Hematopoietic multipotent progenitor cell treated with erythropoietin and hydrocortisone succinate and interleukin-3 and kit ligand, for 15 days (in vitro differentiated cells): ENCODE measurements around the gene MYO16.

Experiments used
- DNase-seq: peaks from one replicate; pipeline ENCODE4 v3.0.0-alpha.2; 2015; ENCODE audit warnings: low spot score

MYO16 gene

DNA sequence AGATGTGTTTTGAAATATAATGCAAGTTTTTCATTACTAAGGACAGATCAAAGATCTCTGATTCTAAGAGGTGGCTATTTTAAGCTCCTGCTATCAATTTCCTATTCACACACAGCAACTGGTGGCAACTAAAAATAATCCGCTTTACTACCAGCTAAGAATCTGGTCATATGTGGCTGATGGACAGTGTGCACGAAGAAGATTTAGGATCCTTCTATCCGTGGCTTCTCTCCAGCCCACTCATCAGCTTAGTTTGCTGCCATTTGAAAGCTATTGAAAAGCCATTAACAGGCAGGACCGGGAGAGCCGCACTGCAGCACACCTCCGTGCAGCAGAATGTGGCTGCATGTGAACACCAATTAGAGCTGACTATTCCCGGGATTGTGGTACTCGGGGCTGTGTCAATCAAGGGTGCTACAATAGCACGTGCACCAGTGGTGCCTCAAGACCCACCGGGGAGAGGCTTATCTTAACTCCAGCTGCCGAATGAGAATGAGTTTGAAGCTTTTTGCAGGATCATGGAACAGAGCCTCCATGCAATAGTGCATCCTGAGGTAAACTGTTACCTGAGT, at the start of gene MYO16:
TSS of gene MYO16 (plus strand) at position 431 of the 572 bp plus-strand sequence. CDS start 234 bp downstream, outside the sequence.
- DNase-seq: no peak

DNA sequence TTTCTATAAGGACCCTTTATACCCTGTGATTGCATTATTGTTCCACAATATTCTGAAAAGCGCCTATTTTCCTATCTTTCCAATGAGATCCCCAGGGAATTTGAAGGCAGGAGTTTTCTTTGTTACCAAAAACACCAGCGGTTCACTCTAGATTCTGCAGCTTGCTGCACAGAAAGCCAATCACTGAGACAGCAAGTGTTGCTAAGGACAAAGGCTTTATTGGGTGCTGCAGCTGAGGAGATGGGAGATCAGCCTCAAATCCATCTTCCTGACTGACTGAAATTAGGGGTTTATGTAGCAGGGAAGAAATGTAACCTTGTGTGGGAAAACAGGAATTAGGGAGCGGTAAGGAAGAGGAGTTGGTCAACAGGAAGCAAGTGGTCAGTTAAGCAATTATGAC, 42.6 kb upstream of the MYO16 start:
- no peak for DNase-seq

DNA sequence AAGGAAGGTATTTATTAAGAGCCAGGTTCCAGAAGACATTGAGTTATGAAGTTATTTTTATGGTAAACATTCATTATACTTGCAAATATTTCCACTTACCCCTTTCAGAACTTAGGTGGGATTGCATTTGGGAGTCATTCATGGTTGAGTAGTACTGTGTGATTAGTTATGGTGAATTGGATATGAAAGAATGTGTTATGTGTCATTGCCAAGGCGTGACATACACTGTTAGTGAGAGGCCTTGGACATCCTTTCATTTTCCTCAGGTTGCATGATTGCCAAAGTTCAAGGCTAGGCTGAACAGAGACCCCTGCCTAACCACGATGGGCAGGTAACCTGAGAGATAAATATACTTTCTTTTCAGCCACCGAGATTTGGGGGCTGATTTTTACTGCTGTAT, 40.9 kb upstream of the MYO16 start:
- no peak for DNase-seq

DNA sequence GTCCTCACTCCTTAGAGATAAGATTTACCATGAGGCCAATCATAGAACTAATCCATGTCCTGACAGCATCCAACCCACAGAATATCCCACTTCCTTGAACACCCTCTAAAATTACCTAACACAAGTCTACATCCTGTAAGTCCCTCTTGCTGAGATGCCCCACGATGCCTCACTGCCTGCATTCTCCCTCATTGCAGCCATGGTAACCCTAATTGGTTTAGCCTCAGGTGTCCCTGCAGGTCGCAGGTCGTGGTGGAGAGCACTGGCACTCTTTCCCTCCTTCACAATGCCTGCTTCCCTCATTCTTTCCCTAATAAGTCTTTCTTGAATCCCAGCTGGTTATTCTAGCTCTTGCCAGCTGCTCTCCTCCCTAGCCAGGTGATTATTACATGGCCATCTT, 35.3 kb upstream of the MYO16 start:
- no peak for DNase-seq

DNA sequence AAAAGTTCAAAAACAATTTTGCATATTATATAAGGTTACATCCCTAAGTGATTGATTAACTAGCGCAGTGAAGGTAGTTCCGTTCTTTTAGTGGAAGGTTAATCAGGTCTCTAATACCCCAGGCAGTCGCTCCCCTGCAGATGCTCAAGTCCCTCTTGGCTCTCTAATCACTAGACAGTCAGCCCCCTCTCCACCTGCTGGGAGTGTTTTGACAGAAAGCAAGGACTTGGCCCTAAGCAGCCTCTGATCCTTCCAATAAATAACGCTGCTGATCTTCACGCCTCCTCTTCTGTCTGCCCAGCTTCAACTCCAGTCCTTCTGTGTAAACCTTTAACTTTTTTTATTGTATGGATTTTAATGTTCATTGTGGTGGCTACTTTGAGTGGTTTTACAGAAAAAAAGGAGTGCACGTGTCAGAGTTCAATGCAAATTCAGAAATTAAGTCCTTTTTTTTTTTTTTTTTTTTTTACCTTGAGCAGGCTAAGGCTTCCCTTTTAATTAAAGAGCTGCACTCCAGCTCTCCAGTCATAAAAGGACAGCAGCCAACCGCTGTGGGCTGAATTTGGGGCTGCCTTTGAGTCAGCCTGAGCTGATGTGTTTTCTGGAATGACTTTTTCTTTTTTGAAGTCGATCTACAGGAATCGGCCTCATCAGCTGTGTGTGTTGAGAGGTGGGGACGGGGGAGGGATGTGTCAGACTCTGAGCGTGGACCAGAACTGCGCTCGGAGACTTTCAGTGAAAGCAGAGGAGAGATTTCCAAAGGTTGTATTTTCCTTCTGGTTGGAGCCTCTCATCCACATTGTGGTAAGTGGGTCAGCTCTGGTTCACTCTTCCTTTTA, 33.8 kb upstream of the MYO16 start:
- no peak for DNase-seq

DNA sequence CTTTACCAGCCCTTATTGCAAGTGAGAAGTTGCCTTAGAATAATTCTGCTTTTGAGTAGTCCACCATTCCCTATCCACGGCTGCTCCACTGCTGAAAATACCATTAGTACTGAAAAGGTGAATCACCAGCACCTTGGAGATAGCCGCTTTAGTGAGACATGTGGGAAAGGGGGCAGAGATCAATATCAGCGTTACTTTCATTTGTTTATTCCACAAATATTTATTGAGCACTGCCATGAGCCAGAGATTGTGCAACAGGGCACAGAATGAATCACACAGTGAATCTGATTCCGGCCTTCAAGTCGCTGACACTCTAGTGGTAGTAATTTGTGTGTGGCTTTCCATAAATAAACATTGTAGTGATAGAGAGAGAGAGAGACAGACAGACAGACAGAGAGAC, 31.5 kb upstream of the MYO16 start:
- no peak for DNase-seq

DNA sequence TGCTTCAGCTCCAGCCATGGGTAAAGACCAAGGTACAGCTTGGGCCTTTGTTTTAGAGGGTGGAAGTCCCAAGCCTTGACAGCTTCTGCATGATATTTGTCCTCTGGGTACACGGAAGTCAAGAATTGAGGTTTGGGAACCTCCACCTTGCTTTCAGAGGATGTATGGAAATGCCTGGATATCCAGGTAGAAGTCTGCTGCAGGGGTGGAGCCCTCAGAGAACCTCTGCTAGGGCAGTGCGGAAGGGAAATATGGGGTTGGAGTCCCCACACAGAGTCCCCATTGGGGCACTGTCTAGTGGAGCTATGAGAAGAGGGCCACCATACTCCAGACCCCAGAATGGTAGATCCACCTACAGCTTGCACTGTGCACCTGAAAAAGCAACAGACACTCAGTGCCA, 23.0 kb upstream of the MYO16 start:
- no peak for DNase-seq

DNA sequence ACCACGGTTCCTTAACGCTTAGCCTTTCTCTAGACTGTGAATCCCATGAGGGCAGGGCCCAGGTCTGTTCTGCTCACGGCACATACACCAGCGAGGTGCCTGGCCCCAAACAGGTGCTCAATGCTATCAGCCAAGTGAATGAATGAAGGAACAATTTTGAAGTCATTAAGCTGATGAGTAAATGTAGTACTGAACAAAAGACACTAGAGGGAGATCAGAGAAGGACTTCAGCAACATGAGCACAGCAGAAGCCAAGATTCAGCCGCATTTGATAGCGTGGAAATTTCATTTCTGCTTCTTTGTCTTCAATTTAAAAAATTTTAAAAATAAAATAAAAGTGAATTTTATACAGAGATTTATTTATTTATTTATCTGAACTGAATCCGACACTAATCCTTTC, 20.1 kb upstream of the MYO16 start:
- no peak for DNase-seq

DNA sequence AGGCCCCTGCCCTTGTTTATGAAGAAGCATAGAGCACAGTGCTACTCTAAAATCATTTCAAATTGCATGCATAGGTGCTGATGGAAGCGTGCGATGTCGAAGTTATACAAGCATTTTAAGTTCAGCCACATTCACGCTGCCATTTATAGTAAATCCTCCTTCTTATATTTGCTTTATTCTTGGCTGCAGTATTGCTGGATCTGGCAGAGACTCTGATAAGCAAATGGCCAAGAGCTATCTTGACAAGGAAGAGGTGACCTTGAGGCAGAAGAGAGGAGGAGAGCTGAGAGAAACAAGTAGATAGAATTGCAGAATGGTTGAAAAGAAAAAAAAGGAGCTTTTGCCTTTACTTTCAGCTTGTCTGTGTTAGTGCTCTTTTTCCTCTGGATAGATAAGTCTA, 18.9 kb upstream of the MYO16 start:
- no peak for DNase-seq

DNA sequence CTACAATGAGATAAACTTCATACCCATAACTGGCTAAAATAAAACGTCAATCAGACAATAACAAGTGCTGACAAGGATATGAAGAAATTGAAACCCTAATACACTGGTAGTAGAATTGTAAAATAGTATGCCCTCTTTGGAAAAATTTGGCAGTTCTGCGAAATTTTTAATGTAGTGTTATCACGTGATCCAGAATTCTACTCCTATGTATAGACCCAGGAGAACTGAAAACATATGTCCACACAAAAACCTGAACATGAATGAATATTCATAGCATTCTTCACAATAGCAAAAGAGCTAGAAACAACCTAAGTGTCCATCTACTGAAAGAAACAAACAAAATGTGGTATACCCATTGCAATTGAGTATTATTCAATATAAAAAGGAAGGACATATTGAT, 14.2 kb upstream of the MYO16 start:
- DNase-seq: no peak

DNA sequence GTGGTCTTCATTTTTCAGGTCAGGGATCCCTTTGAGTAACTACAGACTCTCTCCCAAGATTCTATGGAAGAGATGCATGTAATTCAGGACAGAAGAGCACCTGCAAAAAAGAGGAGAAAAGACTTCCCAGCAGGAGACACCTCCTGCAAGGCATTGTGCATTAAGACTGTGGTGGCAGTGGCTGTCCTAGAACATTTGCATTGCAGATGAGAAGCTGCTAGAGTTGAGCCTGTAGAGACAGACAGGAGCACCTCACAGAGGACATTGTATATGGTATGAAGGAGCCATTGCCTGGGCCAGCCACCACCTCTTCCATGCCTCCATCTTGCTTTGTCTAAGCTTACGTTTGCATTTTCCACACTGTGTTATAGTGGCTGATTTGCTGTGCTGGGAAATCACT, 11.2 kb upstream of the MYO16 start:
- no peak for DNase-seq

DNA sequence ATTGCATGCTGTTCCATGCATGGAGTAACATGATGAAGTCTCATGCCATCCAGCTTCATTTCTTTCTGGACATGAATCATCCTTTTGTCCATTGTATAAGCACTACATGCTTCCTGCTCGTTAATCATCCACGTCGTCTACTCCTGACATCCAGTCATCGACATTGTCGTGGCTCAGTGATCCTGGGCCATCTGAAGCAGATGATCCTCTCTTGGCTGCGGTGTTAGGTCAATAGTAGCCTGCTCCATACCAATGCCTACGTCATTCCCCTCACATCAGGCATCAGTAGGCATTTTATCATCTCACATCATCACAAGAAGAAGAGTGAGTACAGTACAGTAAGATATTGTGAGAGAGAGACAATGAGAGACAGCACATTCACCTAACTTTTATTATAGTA, 7.9 kb upstream of the MYO16 start:
- no peak for DNase-seq

DNA sequence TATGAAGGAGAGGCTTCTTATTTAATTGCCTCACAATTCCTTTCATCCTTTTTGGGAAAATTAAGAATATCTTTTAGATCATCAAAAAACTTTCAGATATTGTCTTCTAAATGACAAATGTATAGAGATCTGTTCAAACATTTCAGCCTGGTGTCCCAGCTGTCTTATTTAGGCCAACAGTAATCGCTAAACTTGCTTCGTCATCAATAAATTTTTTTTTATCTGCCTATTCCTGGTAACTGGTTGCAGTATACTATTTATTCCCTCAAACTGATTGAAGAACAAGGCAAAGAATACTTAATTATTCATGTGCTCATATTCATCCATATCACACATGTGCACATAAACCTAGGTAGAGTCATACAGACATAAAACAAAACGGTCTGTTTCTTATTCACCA, 5.3 kb upstream of the MYO16 start:
- DNase-seq: no peak

DNA sequence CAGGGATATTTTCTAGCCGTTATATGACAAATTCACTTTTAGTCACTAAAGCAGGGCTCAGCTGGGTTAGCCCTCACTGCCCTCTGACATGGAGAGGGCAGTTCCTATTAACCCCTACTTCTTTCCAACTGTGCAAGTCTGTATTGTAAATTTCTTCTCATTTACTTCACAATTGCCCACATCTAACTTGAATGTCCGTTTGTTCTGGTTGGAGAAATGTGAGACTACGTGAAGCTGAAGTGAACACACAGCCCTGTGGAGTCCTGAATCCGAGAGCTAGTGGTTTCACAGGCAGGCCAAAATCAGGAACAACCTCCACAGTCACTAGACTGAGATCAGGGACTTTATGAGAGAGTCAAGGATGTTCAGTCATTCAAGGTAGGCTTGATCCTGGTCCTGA, 4.4 kb upstream of the MYO16 start:
- DNase-seq: no peak

DNA sequence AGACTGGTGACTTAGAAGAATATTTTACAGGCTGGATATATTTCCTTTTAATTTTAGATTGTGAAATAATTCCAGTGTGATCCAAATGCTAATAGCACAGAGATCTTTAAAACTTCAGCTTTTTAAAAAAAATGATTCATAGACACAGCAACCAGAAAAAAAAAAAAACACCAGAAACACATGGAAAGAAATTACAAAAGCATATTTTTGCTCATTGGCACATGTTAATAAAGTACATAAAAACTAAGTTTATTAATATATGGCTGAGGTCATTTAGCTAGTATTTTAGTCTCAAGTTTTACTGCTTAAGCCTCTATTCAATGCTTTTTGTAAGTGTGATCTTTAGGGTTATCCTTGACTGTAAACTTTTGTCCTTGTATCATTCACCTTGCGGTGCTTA, 577 bp downstream of the MYO16 start:
- no peak for DNase-seq

DNA sequence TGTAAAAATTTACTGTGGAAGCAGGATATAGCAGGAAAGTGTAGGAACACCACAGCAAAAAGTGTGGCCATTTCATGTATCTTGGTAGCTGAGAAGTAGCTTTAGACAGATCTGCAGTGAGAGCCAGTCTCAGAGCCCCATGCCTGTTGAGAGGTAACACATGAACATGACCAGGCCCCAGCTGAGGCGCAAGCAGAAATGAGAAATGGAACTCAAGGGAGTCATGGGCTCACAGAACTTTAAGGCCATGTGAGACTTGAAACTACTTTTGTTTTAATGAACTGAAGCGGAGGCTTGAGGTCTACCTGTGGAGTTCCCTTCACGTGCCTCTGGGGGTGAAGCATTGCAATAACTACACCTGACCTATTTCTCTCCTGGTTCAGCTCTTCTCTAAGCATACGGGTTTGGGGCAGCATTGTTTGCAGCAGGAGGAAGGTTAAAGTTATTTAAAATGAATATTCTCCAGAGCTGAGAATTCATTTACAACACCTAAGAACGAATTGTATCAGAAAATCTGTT, 3.3 kb downstream of the MYO16 start:
- DNase-seq: no peak

DNA sequence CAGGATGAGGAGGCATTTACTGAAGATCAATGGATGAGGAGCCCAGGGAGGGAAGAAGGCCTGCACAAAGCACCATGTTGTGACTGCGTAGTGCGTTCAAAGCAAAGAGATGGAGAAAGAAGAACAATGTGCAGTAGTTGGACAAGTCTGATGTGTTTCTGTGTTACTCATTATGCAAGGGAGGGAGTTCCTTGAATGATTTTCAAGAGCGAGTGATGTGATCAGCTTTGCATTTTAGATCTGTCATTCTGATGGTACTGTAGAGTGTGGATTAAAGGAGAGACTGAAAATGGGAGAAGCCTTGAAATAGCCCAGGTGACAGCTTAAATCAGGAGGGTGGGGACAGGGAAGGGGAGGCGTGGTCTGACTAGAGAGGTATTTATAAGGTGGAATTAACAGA, 9.5 kb downstream of the MYO16 start:
- no peak for DNase-seq

DNA sequence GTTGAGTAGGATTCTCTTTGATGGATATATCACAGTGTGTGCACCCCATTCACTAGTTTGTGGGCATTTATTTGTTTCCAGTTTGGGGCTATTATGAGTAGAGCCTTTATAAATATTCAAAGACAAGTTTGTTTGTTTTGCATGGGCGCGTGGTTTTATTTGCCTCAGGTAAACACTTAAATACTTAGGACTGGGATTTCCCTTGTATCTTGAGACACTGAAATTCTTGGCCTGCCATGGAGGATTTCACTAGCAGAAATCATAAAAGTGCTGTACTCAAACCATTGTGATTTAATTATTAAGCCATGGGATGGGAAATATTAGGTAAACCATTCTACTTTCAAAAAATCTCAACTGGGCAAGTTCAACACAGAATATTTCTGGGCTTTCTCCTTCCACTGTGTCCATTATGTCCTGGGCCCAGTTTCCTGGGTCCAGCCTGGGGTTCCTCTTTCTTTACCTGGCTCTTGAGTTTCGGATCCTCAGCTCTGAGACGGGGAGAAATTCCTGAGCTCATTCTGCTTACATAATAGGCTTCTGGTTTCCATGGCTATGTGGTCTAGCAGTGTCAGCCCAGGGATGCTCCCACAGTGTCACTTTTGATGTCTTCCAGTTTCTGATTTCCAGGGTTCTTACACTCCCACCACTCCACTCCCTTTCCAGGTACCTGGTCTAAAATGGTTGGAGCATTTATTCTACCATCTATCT, 14.4 kb downstream of the MYO16 start:
- DNase-seq: no peak

DNA sequence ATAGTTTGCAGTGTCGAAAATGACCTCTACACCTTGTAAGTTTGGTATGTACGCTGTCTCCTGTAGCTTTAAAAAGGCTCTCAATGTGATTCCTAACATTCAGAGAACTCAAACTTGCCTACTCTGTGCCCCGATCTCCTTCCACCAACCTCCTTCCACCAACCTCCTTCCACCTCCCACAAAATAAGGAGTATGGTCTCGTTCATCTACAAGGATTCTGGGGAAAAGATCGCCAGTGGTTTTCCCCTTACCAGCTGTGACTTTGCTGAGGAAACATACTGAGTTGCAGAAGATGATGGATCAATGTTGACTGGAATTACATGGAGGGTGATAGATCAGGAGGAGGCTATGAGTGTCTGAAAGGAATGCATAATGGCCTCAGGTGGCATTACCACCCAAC, 16.0 kb downstream of the MYO16 start:
- DNase-seq: no peak

DNA sequence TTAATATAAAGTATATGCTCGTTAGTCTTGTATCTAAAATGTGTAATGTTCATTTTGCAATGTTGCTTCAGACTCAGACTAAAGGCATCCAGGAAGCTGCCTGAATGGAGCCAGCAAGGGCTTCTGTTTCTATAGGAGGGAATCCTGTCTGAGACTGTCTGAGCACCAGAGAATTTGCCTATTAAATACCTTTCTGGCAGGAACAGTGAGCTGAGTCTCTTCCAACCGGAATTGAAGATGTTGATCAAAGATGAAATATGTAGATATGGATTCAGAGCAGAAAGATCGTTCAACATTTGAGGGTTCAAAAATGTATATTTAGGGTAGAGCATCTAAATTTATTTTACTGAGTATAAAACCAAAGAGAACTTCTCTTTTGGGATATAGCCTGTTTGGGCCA, 20.9 kb downstream of the MYO16 start:
- no peak for DNase-seq

DNA sequence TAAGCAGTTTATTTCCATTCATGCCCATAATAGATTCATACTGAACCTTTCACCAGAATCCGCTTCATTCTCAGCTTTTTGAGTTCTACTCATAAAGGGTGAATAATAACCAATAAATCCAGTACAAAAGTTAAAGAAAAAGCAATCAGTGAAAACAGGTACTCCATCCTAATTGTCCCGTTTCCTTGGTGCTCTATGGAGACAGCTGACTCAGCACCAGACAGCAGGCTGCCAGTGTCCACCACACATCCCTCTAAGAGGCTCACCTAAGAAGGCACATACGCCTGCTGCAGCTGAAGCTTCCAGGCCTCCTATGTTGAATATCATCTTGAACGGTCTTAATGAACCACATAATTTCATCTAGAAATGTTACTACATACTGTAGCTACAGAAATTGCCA, 27.3 kb downstream of the MYO16 start:
- DNase-seq: no peak

DNA sequence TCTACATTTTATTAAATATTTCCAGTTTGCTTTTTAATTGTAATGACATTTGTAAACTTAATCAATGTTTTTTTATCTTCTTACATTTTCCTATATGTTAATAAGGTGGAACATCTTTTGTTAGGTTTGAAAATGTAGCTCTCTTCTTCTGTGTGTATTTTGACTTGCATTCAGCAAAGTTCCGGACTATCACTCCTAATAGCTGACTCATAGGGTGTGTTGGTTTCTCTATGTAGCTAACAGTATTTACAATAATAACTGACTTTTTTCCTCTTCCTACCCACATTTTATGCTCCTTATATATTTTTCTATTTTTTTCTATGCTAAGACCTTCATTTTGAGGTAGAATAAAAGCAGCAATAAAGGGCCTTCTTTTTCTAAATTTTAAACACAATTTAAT, 28.1 kb downstream of the MYO16 start:
- DNase-seq: no peak

DNA sequence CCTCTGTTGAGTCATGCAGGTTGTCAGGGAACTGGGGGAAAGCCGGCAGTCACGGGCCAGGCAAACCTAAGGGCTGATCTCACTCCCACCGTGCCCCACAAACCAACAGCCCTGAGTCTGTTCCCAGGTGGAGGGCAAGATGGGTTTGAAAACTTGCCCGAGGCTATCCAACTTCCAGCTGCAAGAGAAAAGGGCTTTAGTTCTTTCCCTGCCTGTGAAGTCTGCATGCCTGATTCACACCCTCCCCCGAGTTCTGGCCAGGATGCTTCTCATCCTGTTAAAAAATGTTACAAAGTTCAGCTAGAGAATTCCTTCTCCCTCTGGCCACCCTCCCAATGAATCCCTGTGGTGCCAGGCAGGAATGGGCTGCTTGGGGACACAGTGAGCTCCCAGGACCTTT, 33.1 kb downstream of the MYO16 start:
- no peak for DNase-seq
